HepG2 (cell line): ENCODE measurements around the gene CLDN7. TPM values are rescaled to one million over a fixed set of nuclear protein-coding genes. Genes with fewer than 3 reads are reported as not detected.
A peak's percentile ranks its signal among the peaks of the same experiment; 100 is the strongest.

Experiments
- NFYB ChIP-seq: sonication (generic); formaldehyde crosslinking; IDR thresholded peaks from 2 replicates; pipeline ENCODE4 v1.4.0; 2020; ENCODE audit warnings: missing genetic modification reagents
- POGZ ChIP-seq: sonication (generic); formaldehyde crosslinking; IDR thresholded peaks from 2 replicates; pipeline ENCODE4 v1.4.0; 2020; ENCODE audit warnings: mild to moderate bottlenecking, missing genetic modification reagents
- ZFP90 ChIP-seq: sonication (generic); formaldehyde crosslinking; IDR thresholded peaks from 2 replicates; pipeline ENCODE4 v1.8.0; 2022; ENCODE audit warnings: missing genetic modification reagents, mild to moderate bottlenecking, inconsistent platforms, borderline replicate concordance
- ZNF430 ChIP-seq: sonication (generic); formaldehyde crosslinking; IDR thresholded peaks from 2 replicates; pipeline ENCODE4 v1.9.0; 2021; ENCODE audit warnings: mild to moderate bottlenecking, missing genetic modification reagents
- polyA plus RNA-seq, 8 experiments: library from polyadenylated mRNA; depleted of rRNA in 3 of 8; stranded (reverse) in 7 of 8; unstranded in 1 of 8; fragments of >200 nt; fragmentation: Illumina TruSeq in 4 of 8; extraction: Trizol in 4 of 8; gene quantifications; 2 replicates each; pipeline versions ENCODE4 v1.2.1 to v1.2.3, GENCODE V29; 2011 to 2016; ENCODE audit warnings: low read depth in 4 of 8, missing spikeins in 1 of 8, mixed read lengths in 1 of 8; ENCODE audit not compliant: insufficient read depth in 1 of 8
- total RNA-seq, 5 experiments: library from RNA; depleted of rRNA; stranded (reverse); fragments of >200 nt; fragmentation: Illumina TruSeq; extraction: Trizol; gene quantifications; 2 replicates each; pipeline ENCODE4 v1.2.3, GENCODE V29; 2016; ENCODE audit warnings: low read depth in 1 of 5
- TF ChIP-seq, protein P1 (sequence below): sonication (generic); formaldehyde crosslinking; IDR thresholded peaks from 2 replicates; pipeline ENCODE4 v1.5.0; 2020; ENCODE audit warnings: mild to moderate bottlenecking, missing genetic modification reagents, moderate library complexity
- TF ChIP-seq, protein P2 (sequence below), 2 experiments: sonication (generic) in 1 of 2; formaldehyde crosslinking in 1 of 2; IDR thresholded peaks; 2 replicates each; pipeline versions ENCODE4 v1.5.1 to v1.6.1; 2011 to 2020; ENCODE audit warnings: borderline replicate concordance in 1 of 2, low read depth in 1 of 2, low read length in 1 of 2, mild to moderate bottlenecking in 1 of 2, missing genetic modification reagents in 1 of 2, moderate library complexity in 1 of 2

The CLDN7 gene
- total and polyA plus RNA-seq, 2 of the 13 experiments (the other 11 are each of a cell fraction or from before 2014, with no cell fraction given), result not detected

DNA sequence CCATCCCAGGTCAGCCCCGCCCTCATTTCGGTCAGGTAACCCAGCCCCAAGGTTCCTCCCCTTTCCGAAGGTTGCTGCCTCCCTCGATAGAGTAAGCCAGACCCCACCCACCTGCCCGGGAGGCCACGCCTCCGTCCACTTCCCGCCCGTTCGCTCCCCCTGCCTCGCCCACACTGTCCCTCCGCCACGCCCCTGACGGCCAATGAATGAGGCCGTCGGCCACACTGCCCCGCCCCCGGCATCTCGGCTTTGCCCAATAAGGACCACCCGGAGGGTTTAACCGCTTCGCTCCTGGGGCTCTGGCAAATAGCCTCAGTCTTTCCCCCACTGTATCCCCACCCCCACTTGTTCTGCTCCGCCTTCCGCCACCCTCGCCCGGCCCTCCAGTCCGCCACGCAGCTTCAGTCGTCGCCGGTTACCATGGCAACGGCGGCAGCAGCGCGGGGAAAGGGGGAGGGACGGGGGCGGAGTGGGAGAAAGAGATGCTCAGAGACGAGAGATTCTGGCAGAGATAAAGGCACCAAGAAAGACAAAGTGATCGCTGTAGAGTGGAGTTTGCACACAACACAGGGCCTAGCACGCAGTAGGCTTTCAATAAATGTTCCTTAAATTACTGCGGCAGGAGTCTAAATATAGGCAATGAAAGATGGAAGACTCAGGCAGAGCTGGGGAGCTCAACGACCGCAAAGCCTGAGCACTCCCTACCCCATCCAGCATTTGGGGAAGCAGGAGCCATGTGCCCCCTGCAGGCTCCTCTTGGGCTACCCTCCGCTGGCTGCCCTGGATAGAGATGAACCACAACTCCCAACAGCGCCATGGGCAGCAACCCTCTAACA lies 47.8 kb downstream of the CLDN7 start (continued):
- TF ChIP-seq ZFP90 (CRISPR knock-in tag) (0 out of 2 replicates have a peak, but pooled peaks have one; percentile 68), POGZ (CRISPR knock-in tag) (peak; percentile 40; the same call in 1 of the 2 replicates), ZNF430 (CRISPR knock-in tag) (peak; percentile 47; the same call in 1 of the 2 replicates), NFYB (CRISPR knock-in tag) (peak; percentile 86)
- TF ChIP-seq, protein P1, sequence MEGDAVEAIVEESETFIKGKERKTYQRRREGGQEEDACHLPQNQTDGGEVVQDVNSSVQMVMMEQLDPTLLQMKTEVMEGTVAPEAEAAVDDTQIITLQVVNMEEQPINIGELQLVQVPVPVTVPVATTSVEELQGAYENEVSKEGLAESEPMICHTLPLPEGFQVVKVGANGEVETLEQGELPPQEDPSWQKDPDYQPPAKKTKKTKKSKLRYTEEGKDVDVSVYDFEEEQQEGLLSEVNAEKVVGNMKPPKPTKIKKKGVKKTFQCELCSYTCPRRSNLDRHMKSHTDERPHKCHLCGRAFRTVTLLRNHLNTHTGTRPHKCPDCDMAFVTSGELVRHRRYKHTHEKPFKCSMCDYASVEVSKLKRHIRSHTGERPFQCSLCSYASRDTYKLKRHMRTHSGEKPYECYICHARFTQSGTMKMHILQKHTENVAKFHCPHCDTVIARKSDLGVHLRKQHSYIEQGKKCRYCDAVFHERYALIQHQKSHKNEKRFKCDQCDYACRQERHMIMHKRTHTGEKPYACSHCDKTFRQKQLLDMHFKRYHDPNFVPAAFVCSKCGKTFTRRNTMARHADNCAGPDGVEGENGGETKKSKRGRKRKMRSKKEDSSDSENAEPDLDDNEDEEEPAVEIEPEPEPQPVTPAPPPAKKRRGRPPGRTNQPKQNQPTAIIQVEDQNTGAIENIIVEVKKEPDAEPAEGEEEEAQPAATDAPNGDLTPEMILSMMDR (CRISPR knock-in tag), result peak; percentile 79
- TF ChIP-seq, protein P2, sequence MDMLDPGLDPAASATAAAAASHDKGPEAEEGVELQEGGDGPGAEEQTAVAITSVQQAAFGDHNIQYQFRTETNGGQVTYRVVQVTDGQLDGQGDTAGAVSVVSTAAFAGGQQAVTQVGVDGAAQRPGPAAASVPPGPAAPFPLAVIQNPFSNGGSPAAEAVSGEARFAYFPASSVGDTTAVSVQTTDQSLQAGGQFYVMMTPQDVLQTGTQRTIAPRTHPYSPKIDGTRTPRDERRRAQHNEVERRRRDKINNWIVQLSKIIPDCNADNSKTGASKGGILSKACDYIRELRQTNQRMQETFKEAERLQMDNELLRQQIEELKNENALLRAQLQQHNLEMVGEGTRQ (IDR thresholded peaks at IDR 0.05; ENCODE audit: low read depth, low read length), result 0 out of 2 replicates have a peak, but pooled peaks have one; percentile 11
- TF ChIP-seq, protein P2 (CRISPR knock-in tag; IDR thresholded peaks at IDR 0.05; ENCODE audit: borderline replicate concordance), result no peak; the same call in 1 of the 2 replicates
